HG03521 (cell line): ENCODE results near the gene CYRIA.
A peak's percentile ranks its signal among the peaks of the same experiment; 100 is the strongest.

Experiments used
- ATAC-seq: cut with Tn5 transposase; IDR thresholded peaks from one replicate; pipeline ENCODE4 v1.9.1; 2021; ENCODE audit warnings: mild to moderate bottlenecking, moderate library complexity; ENCODE audit not compliant: unreplicated experiment

Gene CYRIA

GRCh38 chr2:16671760-16672159 is 6.1 kb upstream of the CYRIA start:
- no peak for ATAC-seq

DNA sequence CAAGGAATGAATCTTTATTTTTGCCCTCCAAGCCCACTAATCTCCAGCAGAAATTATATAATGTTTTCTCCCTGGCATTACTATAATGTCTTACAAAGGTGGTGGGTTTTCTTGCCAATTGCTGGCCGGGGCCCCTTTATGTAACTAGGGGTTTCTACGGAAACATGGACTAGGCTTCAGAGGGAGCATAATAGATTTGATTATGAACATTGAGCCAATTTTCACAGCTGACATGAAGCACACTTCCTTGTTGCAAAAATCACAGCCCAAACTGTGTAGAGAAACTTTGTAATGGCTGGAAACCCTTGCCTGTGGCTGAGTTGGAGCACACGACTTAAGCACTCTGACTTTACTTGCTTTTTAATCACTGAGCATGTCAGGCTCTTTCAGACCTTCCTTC is 3.8 kb upstream of the CYRIA start:
- ATAC-seq = no peak

DNA sequence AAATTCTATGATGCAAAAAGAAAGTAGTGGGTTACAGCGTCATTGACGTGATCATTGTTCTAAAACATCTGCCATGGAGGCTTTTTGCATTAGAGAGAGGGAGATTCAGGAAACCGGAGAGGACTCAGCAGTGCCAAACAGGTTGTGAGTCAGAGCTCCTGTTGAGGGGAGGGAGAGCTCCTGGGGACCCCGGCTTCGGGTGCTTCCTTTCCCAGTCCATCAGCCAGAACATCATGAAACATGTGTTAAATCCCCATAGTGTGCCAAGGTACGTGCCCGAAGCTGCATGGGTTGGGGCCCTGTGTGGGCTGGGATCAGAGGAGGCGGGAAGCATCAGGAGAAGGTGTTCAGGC is 791 bp upstream of the CYRIA start:
- no peak for ATAC-seq

- no peak for ATAC-seq
These were observed 556 bp downstream of the CYRIA start for GRCh38 chr2:16664809-16665747.

DNA sequence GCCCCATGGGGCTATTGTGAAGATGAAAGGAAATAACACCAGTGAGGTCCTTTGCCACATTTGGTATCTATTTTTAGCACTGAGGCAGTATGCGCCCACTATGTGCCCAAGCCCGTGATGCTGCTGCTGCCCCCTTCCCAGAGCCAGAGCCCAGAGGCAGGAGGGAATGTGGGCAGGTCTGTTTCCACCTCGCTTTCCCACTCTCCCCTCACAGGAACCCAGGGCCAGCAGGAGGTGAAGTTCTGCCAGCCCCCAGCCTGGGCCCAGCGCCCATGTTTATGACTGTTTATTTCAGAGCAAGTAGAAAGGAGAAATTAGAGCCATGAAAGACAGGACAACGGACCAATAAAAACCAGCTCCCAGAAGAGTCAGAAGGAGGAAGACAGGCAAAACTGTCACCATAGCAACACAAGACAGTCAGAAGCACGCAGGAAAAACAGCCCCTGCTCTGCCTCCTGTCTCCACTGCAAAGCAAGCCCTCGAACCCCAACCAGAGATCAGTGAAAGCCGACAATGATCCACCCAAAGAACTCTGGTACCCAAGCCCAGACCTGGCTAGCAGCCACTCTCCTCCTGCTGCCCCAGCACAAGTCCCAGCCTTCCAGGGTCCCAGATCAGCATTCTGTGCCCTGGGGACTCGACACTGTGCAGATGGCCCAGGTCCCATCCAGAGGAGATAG is 1.4 kb downstream of the CYRIA start:
- ATAC-seq = peak; percentile 32

DNA sequence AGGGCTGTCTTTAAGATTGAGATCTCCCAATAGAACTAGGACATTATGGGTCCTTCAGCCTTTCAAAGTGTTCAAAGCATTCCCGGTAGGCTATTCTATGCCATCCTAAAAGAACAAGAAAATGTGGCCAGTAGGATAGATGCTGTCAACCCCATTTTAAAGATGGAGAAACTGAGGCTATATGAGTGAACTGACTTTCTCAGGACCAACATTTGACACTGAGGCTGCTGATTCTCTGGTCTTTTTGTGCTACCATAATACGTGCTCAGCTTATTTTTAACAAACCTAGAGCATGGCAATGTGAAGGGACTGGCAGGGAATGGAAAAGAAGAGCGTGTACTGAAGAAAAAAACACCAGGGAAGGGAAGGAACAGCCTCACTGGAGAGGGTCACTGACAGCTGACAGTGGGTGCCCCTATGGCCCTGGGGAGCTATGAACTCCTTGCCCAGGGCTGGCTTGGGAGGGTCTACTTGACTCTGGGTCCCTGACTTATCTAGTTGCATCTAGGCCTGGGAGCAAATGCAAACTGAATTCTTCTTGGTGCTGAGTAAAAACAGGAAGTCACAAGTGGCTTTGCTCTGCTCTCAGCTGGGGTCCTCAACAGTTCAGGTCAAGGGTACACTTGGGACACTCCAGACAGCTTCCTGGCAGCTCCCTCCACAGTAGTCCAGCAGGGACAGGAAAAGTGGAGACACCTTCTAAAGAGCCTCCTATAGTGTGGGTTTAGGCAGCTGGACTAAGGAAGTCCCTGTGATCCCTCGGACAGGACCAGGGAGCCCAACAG is 2.3 kb downstream of the CYRIA start:
- no peak for ATAC-seq

DNA sequence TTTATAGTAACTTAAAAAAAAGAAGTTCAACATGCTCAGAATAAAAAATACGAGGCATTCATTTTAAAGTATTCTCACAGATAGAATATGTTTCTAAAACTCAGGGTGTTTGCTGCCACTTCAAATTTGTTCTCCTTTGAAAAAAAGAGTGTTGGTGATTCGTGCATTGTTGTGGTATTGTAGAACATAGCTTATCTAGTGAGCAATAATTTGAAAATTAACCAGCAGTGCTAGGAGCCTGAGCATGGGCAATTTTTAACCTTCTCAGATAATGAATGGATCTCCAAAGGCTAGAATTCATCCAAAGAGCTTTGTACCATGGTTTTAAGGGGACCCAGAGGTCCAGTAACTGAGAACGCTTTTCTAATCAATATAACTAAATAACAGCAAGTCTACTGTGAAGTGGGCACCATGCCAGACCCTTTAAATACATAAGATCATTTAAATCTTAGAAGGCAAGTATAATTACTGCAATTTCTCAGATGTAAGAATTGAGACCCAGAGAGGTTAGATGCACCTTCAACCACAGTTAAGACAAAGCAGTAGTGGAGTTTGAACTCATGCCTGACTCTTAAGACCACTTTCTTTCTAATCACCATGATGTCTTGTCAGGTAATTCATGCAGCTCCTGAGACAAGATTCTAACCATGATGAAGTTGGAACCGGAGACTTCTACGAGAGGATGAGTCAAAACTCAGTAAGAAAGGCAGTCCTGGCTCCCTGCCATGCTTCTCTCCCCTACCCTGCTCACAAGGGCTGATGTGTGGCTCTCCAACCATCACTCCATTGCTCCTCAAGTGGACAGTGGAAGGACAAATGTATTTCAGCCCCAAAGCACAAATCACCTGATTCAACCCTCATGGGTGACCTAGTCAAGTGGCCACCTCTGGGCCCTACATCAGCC is 3.4 kb downstream of the CYRIA start:
- ATAC-seq = no peak

- ATAC-seq = no peak
These were observed 4.1 kb downstream of the CYRIA start for GRCh38 chr2:16661526-16661925.

GRCh38 chr2:16660556-16660955 is 5.1 kb downstream of the CYRIA start:
- ATAC-seq = no peak

GRCh38 chr2:16660114-16660513 is 5.5 kb downstream of the CYRIA start:
- no peak for ATAC-seq

DNA sequence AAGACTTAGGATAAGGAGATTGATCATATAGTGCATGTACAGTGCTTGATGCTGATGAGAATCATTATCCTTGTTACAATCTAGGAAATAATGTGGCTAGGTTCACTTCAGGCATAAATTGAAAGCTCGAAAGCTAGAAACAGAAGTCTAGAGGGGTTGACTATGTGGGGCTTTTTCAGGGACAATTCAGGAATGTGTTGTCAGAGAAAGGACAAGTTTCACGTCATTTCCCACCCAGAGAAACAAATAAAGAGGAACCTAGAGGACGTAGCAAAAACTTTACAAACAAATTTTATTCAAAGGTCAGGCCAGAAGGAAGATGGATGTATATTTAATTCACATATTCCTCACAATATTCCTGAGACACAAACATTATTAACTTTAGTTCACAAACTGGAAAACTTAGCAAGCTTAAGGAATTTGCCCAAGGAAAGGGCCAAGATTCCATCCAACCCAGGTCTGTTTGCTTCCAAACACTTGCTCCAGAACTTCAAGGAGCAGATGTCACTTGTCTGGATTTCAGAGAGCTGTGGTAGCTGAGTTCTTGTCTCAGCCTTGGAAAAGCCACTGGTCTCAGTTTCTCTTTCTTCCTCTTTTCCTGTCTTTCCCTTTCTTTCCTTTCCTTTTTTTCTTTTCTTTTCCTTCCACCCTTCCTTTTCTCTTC is 7.4 kb downstream of the CYRIA start:
- no peak for ATAC-seq

- ATAC-seq = no peak
These were observed 8.0 kb downstream of the CYRIA start for GRCh38 chr2:16657671-16658070.

DNA sequence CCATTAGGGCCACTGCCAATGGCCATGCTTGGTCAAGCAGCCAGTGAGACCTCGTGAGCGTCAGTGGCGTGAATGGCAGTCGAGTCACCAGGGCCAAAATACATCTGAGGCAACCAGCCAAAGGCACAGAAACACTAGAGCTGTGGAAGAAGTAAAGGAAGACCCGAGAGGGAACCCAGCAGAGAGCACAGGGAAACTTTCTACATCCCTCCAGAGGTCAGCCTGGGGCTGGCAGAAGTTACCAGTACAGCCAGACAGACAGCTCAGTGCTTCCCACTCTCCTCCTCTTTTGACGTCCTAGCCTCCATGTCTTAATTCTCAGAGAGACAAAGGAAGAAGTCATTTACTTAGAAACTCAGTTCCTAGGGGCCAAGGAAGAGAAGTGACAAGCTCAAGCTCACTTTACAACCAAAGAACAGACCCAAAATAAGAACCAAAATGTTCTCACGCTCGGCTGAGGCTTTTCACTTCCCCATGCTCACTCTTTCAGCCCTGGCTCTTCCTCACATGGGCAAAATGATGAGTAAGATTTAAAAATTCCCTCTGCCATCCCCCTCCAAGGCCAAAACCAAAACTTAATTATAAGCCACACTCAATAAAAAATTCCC is 8.7 kb downstream of the CYRIA start:
- peak; percentile 65 for ATAC-seq

GRCh38 chr2:16655905-16656642 is 9.6 kb downstream of the CYRIA start:
- ATAC-seq = no peak

DNA sequence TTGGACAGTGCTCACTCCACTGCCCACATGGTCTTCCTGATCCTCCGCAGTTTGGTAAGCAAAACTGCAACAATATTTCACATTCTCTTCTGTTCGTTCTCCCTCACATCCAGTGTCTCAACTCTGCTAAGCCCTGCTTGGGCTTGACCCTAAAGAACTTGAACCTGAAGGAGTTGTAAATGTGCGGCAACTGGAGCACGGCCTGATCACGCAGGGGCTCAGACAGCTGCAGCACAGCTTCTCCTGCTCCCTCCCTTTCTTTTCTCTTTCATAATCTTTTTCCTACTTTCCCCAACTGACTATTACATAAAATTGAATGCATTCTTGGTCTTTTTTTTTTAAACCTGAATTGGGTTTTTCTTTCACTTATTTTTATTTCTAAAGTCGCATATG is 10.2 kb downstream of the CYRIA start:
- ATAC-seq = no peak

DNA sequence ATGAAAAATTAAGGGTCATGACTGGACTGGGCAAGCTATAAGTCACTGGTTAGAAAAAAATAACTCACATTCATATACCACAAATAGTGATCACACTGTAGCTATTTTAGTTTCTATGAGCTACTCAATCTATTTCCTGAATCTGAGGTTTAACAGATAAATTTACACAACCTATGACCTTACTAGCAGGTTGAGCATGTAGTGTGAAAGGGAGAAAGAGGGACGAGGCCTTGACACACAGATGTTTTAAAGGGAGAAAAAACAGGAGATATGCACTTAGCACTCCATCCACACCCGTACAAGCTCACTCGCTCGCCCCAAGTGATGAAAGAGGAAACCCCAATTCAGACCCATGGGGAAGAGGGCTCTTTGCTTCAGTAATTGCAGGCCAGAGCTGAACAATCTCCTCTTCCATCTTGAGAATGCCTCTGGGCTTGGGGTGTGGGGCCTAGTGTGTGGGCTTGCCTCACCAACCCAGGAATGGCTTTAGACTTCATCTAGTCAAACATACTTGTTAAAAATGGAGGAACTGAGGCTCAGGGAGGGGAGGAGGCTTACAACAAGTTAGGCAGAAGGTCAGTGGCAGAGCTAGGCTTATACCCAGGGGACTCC is 10.7 kb downstream of the CYRIA start:
- peak; percentile 31 for ATAC-seq

DNA sequence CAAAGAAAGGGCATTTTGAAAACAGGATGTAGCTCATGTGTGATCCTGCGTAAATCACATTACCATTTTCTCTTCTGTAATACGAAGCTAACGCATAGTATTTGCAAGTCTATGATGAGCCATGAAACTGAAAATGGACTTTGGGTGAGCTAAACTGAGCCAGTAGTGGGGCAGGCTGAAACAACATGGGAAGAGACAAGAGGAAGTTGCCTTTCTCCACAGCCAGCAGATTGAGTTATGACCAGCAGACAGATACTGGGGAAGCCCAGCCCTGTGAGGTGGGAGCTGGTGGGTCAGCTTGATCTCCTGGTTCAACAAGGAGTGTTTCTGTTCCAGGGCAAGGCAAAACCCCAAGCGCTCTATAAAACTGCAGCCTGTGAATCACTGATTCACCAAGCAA is 11.8 kb downstream of the CYRIA start:
- ATAC-seq = peak; percentile 52

DNA sequence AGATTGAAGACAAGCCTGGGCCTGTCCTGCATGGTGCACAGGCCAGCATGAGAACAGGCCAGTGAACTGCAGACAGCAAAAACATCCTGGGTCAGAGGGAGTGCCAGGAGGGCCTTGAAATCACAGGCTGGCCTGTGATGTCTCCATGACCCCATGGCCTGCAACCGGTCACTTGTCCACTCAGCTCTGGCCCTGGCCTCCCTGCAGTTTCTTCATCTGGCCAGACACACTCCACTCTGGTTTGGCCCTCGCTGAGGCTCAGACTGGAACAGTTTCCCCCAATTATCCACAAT is 12.6 kb downstream of the CYRIA start:
- ATAC-seq = no peak
